GM21447 (cell line): ENCODE results near the gene COBL.

Experiments
- ATAC-seq: cut with Tn5 transposase; IDR thresholded peaks from one replicate; pipeline ENCODE4 v1.9.1; 2021; ENCODE audit not compliant: unreplicated experiment

The COBL gene

GRCh38 chr7:51027935-51028830 is 288.4 kb downstream of the COBL start:
- ATAC-seq = no peak

GRCh38 chr7:51027106-51027934 is 289.3 kb downstream of the COBL start:
- no peak for ATAC-seq

DNA sequence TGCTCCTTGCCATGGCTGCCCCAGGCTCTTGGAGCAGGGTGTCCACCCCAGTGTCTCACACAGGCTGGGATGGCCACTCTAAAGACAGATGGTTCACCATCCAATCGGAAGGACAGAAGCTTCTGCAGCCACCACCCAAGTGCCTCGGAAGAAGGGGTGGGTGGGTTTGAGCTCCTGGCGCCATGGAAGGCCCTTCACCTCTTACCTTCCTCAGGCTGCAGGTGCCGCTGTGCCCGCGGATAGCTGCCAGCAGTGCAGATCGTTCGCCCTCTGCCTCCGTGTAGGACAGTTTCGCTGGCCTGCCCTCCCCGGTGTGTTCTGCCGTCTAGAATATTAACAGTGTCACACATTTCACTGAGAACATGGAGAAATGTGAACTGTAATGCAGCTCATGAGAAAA is 290.3 kb downstream of the COBL start:
- ATAC-seq = no peak

- ATAC-seq = no peak
Measured at GRCh38 chr7:51025668-51026067, 290.9 kb downstream of the COBL start.

DNA sequence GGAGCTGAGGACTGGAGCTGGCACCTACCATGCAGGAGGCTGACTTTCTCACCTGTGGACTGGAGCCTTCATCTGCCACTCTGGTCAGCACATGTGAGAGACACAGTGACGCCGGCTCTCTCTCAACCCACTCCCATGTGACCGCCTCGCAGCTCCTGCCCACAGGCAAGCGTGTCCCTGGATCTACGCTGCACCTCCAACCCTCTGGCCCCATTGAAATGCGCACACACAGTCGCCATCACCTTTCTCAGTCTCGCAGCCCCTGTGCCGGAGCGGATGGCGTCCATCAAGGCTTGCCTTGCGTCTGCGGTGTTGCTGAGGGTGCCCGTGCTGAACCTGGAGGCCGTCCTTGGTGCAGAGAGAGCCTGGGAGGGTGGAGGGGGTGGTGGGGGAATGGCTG is 291.7 kb downstream of the COBL start:
- no peak for ATAC-seq

DNA sequence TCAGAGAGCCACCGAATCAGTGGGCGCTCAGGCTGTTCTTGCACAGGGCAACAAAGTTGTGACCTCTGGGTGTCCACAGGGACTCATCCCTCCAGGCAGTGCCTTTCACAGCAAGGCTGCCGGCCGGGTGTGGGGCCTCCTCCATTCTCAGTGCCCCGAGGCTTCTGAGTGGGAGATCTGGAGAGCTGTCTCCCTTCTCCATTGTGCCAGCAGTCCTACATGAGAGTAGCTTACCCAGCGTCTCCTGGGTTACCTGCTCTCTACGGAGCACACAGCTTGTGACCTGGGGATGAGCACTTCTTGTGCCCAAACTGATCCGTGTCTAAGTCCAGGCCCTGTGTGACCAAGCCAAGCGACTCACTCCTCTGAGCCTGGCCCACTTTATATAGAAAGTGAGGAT is 293.1 kb downstream of the COBL start:
- no peak for ATAC-seq

- no peak for ATAC-seq
Measured at GRCh38 chr7:51022821-51023220, 293.8 kb downstream of the COBL start.

DNA sequence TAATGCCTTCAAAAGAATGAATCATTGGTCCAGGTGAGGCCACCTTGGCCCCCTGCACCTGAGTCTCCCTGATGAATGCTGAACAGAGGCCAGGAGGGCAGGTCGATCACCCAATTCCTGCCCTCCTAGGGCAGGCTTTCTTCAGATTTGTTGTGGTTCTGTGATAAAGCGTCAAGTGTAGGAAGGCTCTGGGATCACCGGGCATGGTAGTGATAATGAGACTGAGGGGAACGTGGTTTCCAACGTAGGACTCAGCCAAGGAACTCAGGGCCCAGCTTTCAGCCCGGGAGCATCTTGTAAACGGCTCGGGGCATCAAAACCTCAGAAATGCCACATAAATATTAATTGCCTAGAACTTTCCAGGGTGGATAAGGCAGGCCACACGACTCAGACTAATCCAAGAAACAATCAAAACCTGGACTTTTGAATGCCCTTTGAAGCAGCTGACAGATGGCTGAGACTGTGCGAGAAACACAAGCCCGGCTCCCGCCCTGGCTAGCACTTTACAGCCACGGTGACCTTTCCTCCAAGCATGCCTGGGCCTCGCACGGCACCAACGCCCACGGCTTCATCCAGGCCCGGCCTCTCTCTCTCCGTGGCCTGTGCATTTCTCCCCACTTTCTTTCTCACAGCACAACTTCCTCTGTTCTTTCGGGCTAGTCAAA is 294.6 kb downstream of the COBL start:
- ATAC-seq = no peak

- no peak for ATAC-seq
Measured at GRCh38 chr7:51020944-51021343, 295.7 kb downstream of the COBL start.

DNA sequence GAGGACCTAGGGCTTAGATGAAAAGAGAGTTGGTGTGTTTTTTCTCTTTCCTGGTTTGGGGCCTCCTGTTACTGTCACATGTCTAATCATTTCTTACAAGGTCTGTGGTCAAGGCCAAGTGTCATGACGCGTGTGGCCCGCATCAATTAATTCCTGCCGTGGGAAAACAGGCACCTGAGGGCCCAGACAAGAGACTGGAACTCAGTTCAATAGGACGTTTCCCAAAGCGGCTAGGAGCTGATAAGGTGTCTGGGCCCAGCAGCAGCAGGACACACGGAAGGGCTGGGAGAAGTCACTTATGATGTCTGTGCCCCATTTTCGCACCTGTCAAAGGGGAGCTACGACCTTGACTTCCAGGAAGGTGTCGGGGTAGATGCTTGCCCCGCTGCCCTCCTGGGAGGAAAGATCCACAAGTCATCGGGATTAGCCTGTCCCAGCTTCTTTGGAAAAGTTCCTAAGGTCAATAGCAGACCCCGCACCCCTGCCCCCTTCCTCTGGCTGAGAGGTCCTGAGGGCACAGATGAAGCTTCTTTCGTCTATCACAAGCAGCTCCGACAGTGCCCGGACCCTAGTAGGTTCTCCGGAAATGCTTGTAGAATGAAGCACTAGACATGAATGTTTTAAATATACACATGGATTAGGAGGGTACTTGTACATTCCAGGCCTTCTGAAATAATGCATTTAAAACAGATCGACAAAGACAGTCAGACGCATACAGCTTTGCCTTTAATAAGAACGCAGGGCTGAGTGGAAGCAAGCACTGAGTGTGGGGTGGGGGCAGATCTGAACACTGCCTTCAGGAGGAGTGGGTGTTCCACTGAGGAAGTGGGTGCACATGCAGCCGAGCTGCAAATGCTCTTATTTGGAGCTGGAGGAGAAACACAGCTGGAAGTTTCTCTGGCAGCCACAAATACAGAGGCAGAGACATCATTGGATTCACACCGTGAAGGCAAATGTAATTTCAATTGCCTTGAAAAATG is 296.4 kb downstream of the COBL start:
- ATAC-seq = no peak

DNA sequence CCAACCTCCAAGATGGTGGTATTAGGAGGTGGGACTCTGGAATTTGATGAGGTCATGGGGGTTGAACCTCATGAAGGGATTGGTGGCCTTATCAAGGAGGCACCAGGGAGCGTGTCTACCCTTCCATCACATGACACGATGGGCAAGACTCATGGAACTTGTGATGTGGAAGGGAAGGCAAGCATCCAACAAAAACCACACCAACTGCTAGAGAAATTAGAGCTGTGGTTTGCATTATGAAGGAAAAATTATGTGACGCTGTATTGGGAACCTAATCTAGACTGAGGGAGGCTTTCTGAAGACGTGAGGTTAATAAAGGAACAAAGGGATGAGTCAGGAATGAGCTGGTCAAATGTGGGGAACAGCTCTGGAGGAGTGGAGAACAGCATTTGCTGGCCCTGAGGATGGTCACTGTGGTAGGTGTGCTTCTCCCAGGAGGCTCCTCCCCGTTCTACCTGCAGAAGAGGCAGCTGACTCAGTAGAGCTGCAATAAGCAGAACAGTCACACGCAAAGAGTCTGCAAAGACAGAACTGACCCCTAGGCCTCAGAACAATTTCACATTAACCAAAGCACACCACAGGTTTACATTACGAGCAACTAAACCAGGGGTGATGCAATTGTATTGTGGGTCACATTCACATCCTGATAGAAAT is 297.3 kb downstream of the COBL start:
- ATAC-seq = no peak

DNA sequence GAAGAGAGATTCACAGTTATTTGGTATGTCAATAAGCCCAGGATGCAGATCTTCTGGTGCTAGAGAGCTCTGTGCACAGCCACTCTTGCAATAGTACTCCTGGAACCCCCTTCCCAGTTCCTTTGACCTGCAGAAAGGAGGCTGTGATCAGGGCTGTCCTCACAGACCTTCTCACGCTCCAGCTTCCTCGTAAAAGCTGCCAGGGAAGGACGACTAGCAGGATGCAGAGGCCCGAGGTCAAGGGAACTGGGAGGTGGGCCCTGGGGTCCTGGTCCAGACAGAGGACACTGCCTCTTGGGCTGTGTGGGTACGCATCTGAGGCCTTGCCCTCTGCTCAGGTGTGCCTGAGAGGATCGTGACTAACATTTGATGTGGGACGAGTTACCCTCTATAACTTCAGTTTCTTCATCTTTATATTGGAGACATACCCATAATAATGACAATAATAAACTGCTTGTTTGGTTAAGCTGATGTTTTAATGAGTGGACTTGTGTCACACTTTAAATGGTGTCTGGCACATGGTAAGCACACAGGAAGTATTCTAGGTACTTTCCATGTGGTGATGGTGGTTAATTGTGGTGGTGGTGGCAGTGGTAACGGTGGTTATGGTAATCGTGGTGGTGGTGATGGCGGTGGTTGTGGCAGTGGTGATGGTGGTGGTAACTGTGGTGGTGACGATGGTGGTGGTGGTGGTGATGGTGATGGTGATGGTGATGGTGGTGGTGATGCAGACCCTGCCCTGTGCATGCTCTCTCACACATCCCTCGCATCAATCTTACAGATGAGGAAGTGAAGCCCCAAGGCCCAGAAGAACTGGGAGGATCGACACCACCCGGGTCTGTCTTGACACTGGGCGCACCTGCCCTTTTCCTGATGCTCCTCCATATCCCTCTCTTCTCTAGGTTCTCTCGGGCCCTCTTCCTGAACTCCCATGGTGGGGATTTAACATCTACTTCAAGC is 298.8 kb downstream of the COBL start:
- ATAC-seq = no peak

DNA sequence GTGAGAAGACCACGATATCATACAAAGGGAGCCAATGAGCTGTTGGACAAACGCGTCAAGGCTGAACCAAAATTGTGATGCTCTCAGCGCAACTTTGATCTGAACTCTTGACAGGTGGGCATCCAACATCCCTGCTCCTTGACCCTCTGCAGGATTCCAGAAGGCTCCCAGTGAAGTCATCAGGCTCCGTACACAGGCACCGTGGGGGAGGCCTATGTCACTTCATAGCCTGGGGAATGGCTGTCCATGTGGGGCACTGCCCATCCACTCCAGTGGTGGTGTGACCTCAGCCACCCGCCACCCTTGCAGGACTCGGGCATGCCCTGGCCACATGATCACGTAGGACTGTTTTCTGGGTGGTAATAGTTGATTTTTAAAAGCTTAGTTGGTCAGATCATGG is 300.1 kb downstream of the COBL start:
- no peak for ATAC-seq

GRCh38 chr7:51015581-51015980 is 301.0 kb downstream of the COBL start:
- no peak for ATAC-seq

GRCh38 chr7:51014811-51015210 is 301.8 kb downstream of the COBL start:
- ATAC-seq = no peak

- ATAC-seq = no peak
Measured at GRCh38 chr7:51013861-51014511, 302.6 kb downstream of the COBL start.

DNA sequence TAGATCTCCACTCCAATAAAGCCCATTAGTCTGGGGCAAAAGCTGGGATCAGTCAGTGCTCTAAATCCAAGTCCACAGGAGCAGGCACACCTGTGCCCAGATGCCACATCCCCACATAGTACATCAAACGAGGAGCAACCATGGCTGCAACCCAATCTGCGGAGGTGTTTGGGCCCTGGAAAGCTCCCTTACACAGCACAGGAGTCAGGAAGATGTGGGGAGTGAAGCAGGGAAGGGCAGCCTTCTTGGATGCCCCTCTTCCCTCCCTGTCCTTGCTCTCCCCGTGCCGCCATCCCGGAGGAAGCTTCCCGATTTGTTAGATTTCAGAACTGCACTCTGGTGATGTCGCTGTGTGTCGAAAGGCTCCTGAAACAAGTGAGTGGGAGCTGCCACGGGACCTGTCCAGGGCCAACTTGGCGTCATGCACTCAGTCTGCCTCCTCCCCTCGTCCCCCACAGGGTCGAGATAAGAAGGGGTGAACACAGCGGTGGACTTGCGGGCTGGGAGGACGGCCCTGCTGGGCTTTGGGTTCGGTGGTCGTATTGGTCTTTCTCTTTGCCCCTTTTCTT is 303.3 kb downstream of the COBL start:
- no peak for ATAC-seq
